Upper lobe of right lung (tissue), 1 donor: ENCODE results near the gene PLAA. TPM values are rescaled to one million over a fixed set of nuclear protein-coding genes. Genes with fewer than 3 reads are reported as not detected.

Experiments used
- ATAC-seq: fragments of 200-7000 bp; cut with Tn5 transposase; one replicate; pipeline ENCODE4 v1.9.1; 2020; ENCODE audit warnings: mild to moderate bottlenecking, moderate library complexity
- DNase-seq: peaks from one replicate; pipeline ENCODE4 v3.0.0-alpha.2; 2020
- H3K27ac ChIP-seq: fragments of 200-600 bp; one replicate; pipeline ENCODE4 v1.8.0; 2022
- H3K27me3 ChIP-seq: fragments of 200-600 bp; one replicate; pipeline ENCODE4 v1.8.0; 2022; ENCODE audit warnings: mild to moderate bottlenecking
- H3K36me3 ChIP-seq: fragments of 200-600 bp; one replicate; pipeline ENCODE4 v1.8.0; 2022
- H3K4me1 ChIP-seq: fragments of 200-600 bp; one replicate; pipeline ENCODE4 v1.8.0; 2022
- H3K4me3 ChIP-seq: fragments of 200-600 bp; one replicate; pipeline ENCODE4 v1.8.0; 2022; ENCODE audit warnings: mild to moderate bottlenecking
- H3K9me3 ChIP-seq: fragments of 200-600 bp; one replicate; pipeline ENCODE4 v1.8.0; 2022
- intact Hi-C: fragments of 100-400 bp; cut with DNase I; formaldehyde crosslinking; loops from one replicate; pipeline ENCODE4 v1.11.0; 2022
- total RNA-seq: library from RNA; stranded (reverse); fragmentation: NEBNext Ultra II Directional; extraction: Animal tissue kit (Norgen Biotek cat#: 25700); gene quantifications from one replicate; pipeline ENCODE4 v1.2.1, GENCODE V29; 2021
- TF ChIP-seq, protein P1 (sequence below): fragments of 200-600 bp; IDR thresholded peaks from one replicate; pipeline ENCODE4 v1.8.0; 2022; ENCODE audit warnings: antibody characterized with exemption
- donor health status: DM: no; HTN: yes; CAD: no; lungs with severe emphysema.

PLAA gene
- total RNA-seq, 1 donor from 2014 or later, result 22.1 TPM

DNA sequence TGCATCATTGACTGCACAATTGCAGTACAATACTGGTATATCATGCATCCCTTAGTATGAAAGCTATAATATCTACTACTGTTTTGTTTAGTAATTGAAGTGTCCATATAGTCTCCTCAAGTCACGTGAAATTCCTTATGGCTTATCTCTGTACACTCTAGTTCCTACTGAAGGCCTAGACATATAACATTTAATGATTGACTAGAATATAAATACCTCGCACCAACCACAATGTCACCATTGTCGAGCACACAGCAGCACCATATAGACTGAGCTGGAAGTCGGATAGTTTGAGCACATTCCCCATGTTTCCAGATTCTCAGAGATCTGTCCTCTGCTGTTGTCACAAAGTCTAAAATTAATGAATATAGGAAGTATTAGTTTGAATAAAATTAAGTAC lies 21.4 kb downstream of the PLAA start:
- Histone ChIP-seq H3K27me3 (no peaks in the 10 kb centered on the region), H3K27ac (no peak overlapping the region), H3K9me3 (no peaks in the 10 kb centered on the region), H3K4me1 (no peaks in the 10 kb centered on the region), H3K36me3 (peaks cover 82% of the 10 kb centered on the region), H3K4me3 (no peak overlapping the region)
- TF ChIP-seq, protein P1, sequence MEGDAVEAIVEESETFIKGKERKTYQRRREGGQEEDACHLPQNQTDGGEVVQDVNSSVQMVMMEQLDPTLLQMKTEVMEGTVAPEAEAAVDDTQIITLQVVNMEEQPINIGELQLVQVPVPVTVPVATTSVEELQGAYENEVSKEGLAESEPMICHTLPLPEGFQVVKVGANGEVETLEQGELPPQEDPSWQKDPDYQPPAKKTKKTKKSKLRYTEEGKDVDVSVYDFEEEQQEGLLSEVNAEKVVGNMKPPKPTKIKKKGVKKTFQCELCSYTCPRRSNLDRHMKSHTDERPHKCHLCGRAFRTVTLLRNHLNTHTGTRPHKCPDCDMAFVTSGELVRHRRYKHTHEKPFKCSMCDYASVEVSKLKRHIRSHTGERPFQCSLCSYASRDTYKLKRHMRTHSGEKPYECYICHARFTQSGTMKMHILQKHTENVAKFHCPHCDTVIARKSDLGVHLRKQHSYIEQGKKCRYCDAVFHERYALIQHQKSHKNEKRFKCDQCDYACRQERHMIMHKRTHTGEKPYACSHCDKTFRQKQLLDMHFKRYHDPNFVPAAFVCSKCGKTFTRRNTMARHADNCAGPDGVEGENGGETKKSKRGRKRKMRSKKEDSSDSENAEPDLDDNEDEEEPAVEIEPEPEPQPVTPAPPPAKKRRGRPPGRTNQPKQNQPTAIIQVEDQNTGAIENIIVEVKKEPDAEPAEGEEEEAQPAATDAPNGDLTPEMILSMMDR, result no peak
- DNase-seq (no peak), ATAC-seq (no peak)
- intact Hi-C loops, result no loop called here

DNA sequence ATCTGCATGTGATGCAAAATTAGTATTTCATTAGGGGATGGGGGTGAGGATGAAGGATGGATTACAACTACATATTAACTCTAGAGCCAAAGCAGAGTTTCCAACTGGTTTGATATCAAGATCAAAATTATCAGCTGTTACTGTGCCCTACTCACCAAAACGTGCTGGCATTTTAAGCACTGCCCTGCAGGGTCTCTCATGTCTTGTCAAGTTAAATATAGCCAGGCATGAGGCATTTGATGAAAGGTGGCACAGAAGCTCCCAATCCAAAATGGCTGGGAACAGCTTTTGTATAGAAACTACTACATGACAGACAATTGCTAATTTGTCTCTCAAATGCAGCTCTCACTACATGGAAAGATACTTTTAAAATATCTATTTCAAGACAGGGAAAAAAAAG lies 27.3 kb downstream of the PLAA start:
- Histone ChIP-seq H3K27me3 (no peaks in the 10 kb centered on the region), H3K27ac (no peak overlapping the region), H3K36me3 (peaks cover 98% of the 10 kb centered on the region), H3K9me3 (no peaks in the 10 kb centered on the region), H3K4me3 (no peak overlapping the region), H3K4me1 (no peaks in the 10 kb centered on the region)
- intact Hi-C loops, result no loop called here
- TF ChIP-seq, protein P1, result no peak
- ATAC-seq, result no peak
- no peak for DNase-seq

DNA sequence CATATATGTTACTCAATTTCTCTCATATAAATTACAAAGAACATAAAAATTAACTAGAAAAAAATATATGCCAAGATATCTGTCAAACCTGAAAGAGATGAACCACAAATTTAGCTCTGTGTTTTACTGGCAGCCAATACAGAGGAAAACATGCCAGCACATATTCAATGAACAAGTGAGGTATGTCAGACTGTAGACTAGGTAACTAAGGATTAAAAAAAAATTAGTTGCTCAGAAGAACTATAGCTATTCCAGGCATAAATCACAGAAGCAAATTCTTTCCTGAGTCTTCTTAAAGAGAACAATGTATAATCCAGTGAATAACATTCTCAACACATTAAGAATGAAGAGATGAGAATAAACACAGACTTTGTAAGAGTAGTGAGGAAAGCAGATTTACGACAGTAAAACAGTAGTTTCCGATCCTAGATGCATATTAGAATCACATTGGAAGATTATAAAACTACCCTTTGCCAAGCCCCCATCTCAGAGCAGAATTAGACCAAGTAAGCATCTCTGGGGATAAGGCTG lies 33.8 kb downstream of the PLAA start:
- H3K4me1 ChIP-seq, result no peaks in the 10 kb centered on the region
- DNase-seq, result no peak
- TF ChIP-seq, protein P1, result no peak
- intact Hi-C loops, result no loop called here
- H3K4me3 ChIP-seq, result no peak overlapping the region
- H3K27me3 ChIP-seq, result no peaks in the 10 kb centered on the region
- H3K9me3 ChIP-seq, result no peaks in the 10 kb centered on the region
- no peak overlapping the region for H3K27ac ChIP-seq
- no peak for ATAC-seq
- peaks cover 87% of the 10 kb centered on the region for H3K36me3 ChIP-seq

DNA sequence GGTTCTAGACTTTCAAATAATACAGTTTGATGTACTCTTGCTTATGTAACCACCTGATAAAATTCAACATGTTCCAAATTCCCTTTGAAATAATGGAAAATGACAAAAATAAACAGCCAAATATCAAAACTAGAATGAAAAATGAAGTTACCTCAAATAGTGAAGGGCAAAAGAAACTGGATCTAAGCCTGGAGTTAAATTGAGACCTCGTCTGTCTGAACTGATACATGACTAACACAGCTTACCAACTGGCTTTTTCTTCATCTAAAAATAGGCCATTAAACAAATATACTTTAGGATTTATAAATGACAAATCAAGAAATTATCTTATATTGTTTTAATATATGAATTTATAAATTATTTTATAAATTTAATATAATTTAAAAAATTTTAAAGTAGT lies 42.4 kb downstream of the PLAA start:
- intact Hi-C loops, result no loop called here
- Histone ChIP-seq H3K4me3 (no peak overlapping the region), H3K9me3 (no peaks in the 10 kb centered on the region), H3K27ac (no peak overlapping the region), H3K36me3 (peaks cover 49% of the 10 kb centered on the region), H3K27me3 (no peaks in the 10 kb centered on the region), H3K4me1 (no peaks in the 10 kb centered on the region)
- ATAC-seq (no peak), DNase-seq (no peak)
- TF ChIP-seq, protein P1, result no peak

DNA sequence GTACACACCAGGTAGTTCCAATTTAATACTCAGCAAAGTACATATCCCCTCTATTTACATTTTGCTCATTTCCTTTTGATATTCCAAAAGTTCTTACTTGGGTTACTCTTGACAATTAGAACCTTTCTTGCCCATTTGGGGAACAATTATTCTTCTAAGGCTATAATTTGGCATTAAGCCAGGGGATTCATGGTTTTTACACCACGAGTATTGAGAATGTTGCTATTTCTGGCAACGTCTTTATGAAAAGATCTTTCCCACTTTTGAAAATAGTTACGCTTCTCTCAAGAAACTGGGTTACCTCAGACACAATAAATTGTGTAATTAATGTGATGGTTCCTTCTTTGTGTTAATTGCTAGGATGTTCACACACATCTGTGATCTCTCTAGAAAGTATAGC lies 43.0 kb downstream of the PLAA start:
- no peak for DNase-seq
- TF ChIP-seq, protein P1, result no peak
- Histone ChIP-seq H3K27me3 (no peaks in the 10 kb centered on the region), H3K27ac (no peak overlapping the region), H3K9me3 (no peaks in the 10 kb centered on the region), H3K4me1 (no peaks in the 10 kb centered on the region), H3K36me3 (peaks cover 44% of the 10 kb centered on the region), H3K4me3 (no peak overlapping the region)
- intact Hi-C loops, result no loop called here
- ATAC-seq, result no peak
